Measurements from ENCODE around the gene ZNF226.
"Not testable (repeated sequence)": the region's sequence is repeated elsewhere in the genome, so short reads cannot be mapped to it uniquely, and the experiment has no call there.

Gene ZNF226

DNA sequence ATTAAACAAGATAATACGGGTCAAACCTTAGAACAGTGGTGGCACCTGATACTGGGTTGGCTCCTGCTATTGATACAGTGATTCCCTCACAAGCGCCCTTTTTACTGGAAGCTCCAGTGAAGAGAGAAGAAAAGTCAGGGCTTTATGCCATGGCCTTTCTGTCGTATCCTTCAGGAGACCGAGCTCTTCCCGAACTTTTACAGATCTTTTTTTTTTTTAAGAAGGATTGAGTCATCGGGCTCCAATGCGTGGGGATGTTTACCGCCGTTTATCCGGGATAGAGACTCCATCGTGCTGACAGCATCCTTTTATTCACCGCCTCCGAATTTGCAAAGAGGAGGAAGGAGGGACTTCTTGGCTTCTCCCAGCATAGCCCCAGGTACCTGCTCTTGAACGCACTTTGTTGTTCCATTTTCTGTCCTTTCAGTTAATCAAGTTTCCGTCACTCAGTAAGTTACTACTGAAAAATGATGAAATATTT lies 48.0 kb downstream of the ZNF226 start:
- no peak for DNase-seq

DNA sequence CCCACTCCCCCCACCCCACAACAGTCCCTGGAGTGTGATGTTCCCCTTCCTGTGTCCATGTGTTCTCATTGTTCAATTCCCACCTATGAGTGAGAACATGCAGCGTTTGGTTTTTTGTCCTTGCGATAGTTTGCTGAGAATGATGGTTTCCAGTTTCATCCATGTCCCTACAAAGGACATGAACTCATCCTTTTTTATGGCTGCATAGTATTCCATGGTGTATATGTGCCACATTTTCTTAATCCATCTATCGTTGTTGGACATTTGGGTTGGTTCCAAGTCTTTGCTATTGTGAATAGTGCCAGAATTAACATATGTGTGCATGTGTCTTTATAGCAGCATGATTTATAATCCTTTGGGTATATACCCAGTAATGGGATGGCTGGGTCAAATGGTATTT lies 55.0 kb downstream of the ZNF226 start:
- not testable (repeated sequence) for DNase-seq

DNA sequence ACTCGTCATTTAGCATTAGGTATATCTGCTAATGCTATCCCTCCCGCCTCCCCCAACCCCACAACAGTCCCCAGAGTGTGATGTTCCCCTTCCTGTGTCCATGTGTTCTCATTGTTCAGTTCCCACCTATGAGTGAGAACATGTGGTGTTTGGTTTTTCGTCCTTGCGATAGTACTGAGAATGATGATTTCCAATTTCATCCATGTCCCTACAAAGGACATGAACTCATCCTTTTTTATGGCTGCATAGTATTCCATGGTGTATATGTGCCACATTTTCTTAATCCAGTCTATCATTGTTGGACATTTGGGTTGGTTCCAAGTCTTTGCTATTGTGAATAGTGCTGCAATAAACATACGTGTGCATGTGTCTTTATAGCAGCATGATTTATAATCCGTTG lies 55.9 kb downstream of the ZNF226 start:
- DNase-seq: not testable (repeated sequence)

DNA sequence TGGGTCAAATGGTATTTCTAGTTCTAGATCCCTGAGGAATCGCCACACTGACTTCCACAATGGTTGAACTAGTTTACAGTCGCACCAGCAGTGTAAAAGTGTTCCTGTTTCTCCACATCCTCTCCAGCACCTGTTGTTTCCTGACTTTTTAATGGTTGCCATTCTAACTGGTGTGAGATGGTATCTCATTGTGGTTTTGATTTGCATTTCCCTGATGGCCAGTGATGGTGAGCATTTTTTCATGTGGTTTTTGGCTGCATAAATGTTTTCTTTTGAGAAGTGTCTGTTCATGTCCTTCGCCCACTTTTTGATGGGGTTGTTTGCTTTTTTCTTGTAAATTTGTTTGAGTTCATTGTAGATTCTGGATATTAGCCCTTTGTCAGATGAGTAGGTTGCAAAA lies 56.4 kb downstream of the ZNF226 start:
- not testable (repeated sequence) for DNase-seq
